SU-DHL-6 (cell line): ENCODE data around the gene AATF.

Experiments used
- CTCF ChIP-seq: fragments of 200-600 bp; sonication (generic); IDR thresholded peaks from one replicate; pipeline ENCODE4 v1.5.1; 2017; ENCODE audit warnings: antibody characterized with exemption, mild to moderate bottlenecking, low read length, moderate library complexity; ENCODE audit not compliant: insufficient read depth, poor library complexity, severe bottlenecking
- EZH2phosphoT487 ChIP-seq: fragments of 200-600 bp; sonication (generic), shearing (Covaris generic); conservative IDR thresholded peaks from 2 replicates; pipeline ENCODE4 v1.6.1; 2018; ENCODE audit warnings: mild to moderate bottlenecking, antibody characterized with exemption, low read length, moderate library complexity, mixed read lengths

- TF ChIP-seq CTCF (no peak), EZH2phosphoT487 (no peak)
Measured at GRCh38 chr17:37081287-37081686, 132.5 kb downstream of the AATF start.
